ENCODE data around the gene SLC37A3. TPM values are rescaled to one million over a fixed set of nuclear protein-coding genes. Genes with fewer than 3 reads are reported as not detected.

The SLC37A3 gene
- total RNA-seq, 1 experiment from 2014 or later: 46.4 TPM

GRCh38 chr7:140330595-140330994, 67.7 kb downstream of the SLC37A3 start:
- no peak for DNase-seq
- Mint-ChIP-seq H3K36me3 (ENCODE audit: insufficient read depth, unreplicated experiment) (peaks cover 9% of the 10 kb centered on the region), H3K27ac (ENCODE audit: unreplicated experiment) (no peak overlapping the region), H3K4me1 (ENCODE audit: low read depth, unreplicated experiment) (no peaks in the 10 kb centered on the region), H3K27me3 (ENCODE audit: insufficient read depth, unreplicated experiment) (no peaks in the 10 kb centered on the region), H3K4me3 (ENCODE audit: unreplicated experiment) (no peak overlapping the region), H3K9me3 (ENCODE audit: unreplicated experiment) (no peaks in the 10 kb centered on the region)
- Histone ChIP-seq H3K4me3 (ENCODE audit: low read depth, low read length) (no peak overlapping the region), H3K27me3 (replicated peaks; ENCODE audit: control insufficient read depth, insufficient read depth, low read length) (no peaks in the 10 kb centered on the region), H3K36me3 (ENCODE audit: control insufficient read depth, insufficient read depth, low read length) (no peaks in the 10 kb centered on the region), H3K4me1 (0 out of 2 replicates have a peak, but pooled peaks cover 4% of the 10 kb centered on the region), H3K9me3 (no peaks in the 10 kb centered on the region)
- no peak for TF ChIP-seq CTCF (IDR thresholded peaks at IDR 0.05; ENCODE audit: insufficient read depth in 1 of 2, low read depth in 1 of 2, low read length in 1 of 2, severe bottlenecking in 1 of 2, unreplicated experiment in 1 of 2)
- intact Hi-C loops (cut with micrococcal nuclease; ENCODE audit: unreplicated experiment): no loop called here
- ChIA-PET POLR2A (no interaction called here), CTCF (interaction anchor here (0.5 kb wide), 1 partner anchor 75 kb away, joined by 4 read pairs; no protein-coding TSS in a partner anchor)
- no TSS peak for BruUV-seq (replicated peaks)

- intact Hi-C loops (cut with micrococcal nuclease; ENCODE audit: unreplicated experiment): no loop called here
- Mint-ChIP-seq H3K4me3 (ENCODE audit: unreplicated experiment) (no peak overlapping the region), H3K9me3 (ENCODE audit: unreplicated experiment) (no peaks in the 10 kb centered on the region), H3K4me1 (ENCODE audit: low read depth, unreplicated experiment) (no peaks in the 10 kb centered on the region), H3K27ac (ENCODE audit: unreplicated experiment) (no peak overlapping the region), H3K36me3 (ENCODE audit: insufficient read depth, unreplicated experiment) (peaks cover 9% of the 10 kb centered on the region), H3K27me3 (ENCODE audit: insufficient read depth, unreplicated experiment) (no peaks in the 10 kb centered on the region)
- ChIA-PET POLR2A (no interaction called here), CTCF (no interaction called here)
- Histone ChIP-seq H3K4me1 (0 out of 2 replicates have a peak, but pooled peaks cover 4% of the 10 kb centered on the region), H3K4me3 (ENCODE audit: low read depth, low read length) (no peak overlapping the region), H3K36me3 (ENCODE audit: control insufficient read depth, insufficient read depth, low read length) (no peaks in the 10 kb centered on the region), H3K9me3 (no peaks in the 10 kb centered on the region), H3K27me3 (replicated peaks; ENCODE audit: control insufficient read depth, insufficient read depth, low read length) (no peaks in the 10 kb centered on the region)
- BruUV-seq (replicated peaks): no TSS peak
- no peak for TF ChIP-seq CTCF (IDR thresholded peaks at IDR 0.05; ENCODE audit: insufficient read depth in 1 of 2, low read depth in 1 of 2, low read length in 1 of 2, severe bottlenecking in 1 of 2, unreplicated experiment in 1 of 2)
- no peak for DNase-seq
These were observed 68.2 kb downstream of the SLC37A3 start for GRCh38 chr7:140330128-140330527.

GRCh38 chr7:140327261-140327661, 71.1 kb downstream of the SLC37A3 start:
- Mint-ChIP-seq H3K27me3 (ENCODE audit: insufficient read depth, unreplicated experiment) (no peaks in the 10 kb centered on the region), H3K4me3 (ENCODE audit: unreplicated experiment) (no peak overlapping the region), H3K36me3 (ENCODE audit: insufficient read depth, unreplicated experiment) (peaks cover 4% of the 10 kb centered on the region), H3K27ac (ENCODE audit: unreplicated experiment) (no peak overlapping the region), H3K9me3 (ENCODE audit: unreplicated experiment) (no peaks in the 10 kb centered on the region), H3K4me1 (ENCODE audit: low read depth, unreplicated experiment) (no peaks in the 10 kb centered on the region)
- no peak overlapping the region for H3K4me3 ChIP-seq (ENCODE audit: low read depth, low read length)
- ChIA-PET POLR2A (interaction anchor here (0.6 kb wide), 1 partner anchor 149 kb away, joined by 4 read pairs; no protein-coding TSS in a partner anchor), CTCF (interaction anchor here (0.6 kb wide), 1 partner anchor 662 kb away, joined by 4 read pairs; no protein-coding TSS in a partner anchor)
- no peaks in the 10 kb centered on the region for H3K36me3 ChIP-seq (ENCODE audit: control insufficient read depth, insufficient read depth, low read length)
- 0 out of 2 replicates have a peak, but pooled peaks cover 4% of the 10 kb centered on the region for H3K4me1 ChIP-seq
- no peak for DNase-seq
- BruUV-seq (replicated peaks): no TSS peak
- no peaks in the 10 kb centered on the region for H3K9me3 ChIP-seq
- intact Hi-C loops (cut with micrococcal nuclease; ENCODE audit: unreplicated experiment): loop anchor here (5.0 to 10.0 kb wide), 2 partner anchors 250 to 322 kb away; no protein-coding TSS in a partner anchor
- TF ChIP-seq CTCF (IDR thresholded peaks at IDR 0.05; ENCODE audit: insufficient read depth in 1 of 2, low read depth in 1 of 2, low read length in 1 of 2, severe bottlenecking in 1 of 2, unreplicated experiment in 1 of 2): no peak
- no peaks in the 10 kb centered on the region for H3K27me3 ChIP-seq (replicated peaks; ENCODE audit: control insufficient read depth, insufficient read depth, low read length)

All from Caco-2 (cell line).